ENCODE results near the gene RGS6.

Gene RGS6

DNA sequence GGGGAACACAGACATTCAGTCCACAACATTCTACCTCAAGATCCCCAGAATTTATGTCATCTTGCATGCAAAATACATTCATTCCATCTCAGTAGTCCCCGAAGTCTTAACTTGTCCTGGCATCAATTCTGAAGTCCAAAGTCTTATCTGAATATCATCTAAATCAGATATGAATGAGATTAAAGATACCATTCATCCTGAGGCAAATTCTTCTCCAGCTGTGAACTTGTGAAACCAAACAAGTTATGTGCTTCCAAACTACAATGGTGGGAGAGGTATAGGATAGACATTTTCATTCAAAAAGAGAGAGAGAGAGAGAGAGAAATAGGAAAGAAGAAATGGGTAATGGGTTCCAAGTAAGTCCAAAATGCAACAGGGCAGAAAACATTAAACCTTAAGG is 571.0 kb downstream of the RGS6 start:
- no peak for DNase-seq (ENCODE audit: low read depth)

DNA sequence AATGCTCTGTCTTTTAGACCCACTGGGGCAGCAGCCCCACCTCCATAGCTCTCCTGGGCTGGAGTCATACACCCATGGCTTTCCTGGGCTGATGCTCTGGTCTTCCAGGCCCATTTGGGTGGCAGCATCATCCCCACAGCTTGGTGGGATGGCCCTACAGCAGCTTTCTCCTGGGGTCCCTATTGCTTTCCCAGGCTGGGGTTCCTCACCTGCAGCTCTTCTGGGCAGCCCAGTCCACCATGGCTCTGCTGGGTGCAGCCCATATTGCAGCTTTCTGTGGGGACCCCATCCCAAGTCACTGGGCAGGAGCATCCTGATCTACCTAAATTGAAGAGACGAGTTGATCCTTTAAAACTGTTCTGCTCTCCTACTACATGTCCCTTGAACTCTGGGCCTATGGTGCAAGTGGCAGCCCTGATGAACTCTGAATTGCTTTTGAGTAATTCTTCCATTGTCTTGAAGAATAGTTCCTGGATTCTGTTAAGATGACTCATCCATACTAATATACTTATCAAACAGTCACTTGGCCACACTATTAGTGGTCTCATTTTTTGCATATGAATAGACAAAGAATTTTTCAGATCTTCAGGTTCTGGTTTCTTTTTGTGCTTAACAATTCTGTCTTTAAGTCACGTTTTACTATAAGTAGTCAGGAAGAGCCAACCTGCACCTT is 571.6 kb downstream of the RGS6 start:
- no peak for DNase-seq (ENCODE audit: low read depth)

DNA sequence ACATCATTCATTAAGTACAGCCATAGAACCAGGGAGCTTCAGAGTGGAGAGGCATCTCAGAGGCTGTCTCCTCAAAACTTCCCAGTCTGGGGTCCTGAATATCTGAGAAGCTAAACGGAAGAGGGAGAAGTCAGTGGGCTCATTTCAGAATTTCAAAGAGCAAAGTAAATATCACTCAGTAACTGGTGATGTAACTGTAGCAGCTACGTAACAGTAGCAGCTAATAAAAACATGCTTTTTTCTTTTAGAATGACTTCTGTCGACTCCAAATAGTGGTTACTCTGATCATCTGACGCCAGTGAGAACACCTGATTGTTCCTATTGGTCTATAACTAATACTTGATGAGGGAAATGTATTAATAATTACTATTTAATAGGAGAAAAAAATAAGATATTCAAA is 578.3 kb downstream of the RGS6 start:
- no peak for DNase-seq (ENCODE audit: low read depth)

DNA sequence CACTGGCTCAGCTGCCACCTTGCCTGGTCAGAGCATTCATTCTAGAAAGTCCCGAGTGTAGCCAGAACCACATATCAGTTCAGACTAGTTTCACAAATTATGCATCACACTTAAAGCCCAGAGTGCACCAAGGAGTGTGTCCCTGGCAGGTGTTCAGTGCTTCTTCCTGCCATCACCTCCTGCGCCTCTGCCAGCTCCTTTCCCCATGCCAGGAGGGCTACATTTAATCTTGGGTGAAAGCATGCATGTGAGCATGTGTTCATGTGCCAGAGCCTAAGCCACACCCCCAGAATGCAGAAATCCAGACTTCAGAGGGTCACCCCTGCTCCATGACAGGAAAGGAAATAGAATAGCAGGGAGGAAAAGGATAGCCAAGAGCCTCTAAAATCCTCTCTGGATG is 580.1 kb downstream of the RGS6 start:
- DNase-seq (ENCODE audit: low read depth), result no peak

DNA sequence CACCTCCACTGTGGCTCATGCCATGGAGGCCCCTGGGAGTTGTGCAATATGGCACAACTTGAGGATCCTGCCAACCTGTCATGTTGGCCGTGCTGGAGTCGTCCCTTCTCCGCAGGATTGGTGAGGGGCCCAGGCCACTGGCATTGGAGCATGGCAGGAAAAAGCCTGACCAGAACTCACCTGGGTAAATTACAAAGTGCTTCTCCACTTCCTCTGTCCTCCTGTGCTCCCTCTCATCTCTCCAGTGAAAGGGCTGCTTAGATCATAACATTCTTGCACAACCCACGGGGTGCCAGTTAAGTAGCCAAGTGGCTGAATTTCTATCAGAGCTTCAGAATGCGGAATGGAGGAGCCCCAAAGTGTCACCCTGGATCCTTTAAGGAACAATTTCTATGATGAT is 580.7 kb downstream of the RGS6 start:
- no peak for DNase-seq (ENCODE audit: low read depth)

DNA sequence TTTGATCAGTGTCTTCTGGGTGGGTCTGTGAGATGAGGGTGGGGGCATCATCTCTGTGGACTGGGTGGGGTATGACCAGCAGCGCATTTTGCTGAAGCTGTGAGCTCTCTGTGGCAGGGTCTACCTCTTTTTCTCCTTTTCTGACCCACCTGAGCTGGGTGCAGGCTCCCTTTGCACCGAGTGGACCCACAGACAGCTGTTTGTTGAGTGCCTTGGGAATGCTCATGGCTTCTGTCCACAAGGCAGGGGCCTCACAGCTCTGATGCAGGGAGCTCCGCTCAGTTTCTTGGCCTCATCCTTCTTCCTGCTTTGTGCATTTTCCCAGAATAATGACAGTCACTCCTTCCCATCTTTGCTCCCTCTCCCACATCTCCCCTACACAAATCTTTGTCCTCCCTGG is 581.1 kb downstream of the RGS6 start:
- DNase-seq (ENCODE audit: low read depth), result no peak

DNA sequence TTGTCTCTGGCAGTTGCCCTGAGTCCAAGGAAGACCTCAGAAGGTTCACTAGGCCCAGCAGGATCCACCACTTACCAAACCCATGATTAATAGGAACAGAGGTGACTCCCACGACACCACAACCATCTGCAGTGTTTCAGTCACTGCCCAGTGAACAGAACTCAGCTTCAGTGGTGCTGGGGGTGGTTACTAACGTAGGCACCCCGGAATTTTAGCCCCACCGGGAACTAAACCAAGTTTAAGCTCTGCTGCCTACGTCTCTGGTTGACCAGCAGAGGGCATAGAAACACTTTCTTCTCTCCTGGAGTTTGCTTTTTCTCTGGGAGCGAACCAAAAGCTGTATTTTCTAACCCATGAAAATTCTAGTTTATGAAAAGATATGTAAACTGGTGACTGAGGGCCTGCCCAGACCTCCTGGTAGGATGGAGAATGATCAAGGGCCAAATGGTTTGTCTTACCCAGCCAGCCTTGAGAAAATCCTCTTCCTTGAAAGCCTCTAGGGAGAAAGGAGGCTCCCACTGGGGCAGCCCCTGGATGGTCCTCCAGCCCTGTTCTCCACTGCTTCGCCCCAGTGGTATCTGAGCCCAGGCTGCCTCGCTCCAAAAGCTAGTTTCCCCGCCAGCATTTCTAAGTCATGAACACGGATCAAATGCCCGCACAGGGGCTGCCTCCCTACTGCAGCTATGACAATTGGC is 581.9 kb downstream of the RGS6 start:
- no peak for DNase-seq (ENCODE audit: low read depth)

DNA sequence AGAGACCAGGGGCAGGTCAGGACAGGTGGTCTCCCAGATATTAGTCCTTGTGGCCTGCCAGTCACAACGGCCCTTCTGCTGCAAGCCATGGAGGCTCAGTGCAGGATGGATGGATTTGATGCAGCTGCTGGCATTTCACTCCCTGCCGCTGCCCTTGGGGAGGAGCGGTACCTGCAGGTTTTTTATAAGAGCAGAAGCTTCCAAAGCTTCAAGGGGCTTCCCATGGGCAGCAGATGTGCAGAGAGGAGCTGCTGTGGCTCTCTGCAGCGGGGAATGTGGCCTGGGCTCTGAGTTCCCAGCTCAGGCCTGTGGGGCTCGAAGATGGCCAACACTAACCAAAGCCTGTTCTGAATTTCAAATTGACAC is 582.4 kb downstream of the RGS6 start:
- no peak for DNase-seq (ENCODE audit: low read depth)

DNA sequence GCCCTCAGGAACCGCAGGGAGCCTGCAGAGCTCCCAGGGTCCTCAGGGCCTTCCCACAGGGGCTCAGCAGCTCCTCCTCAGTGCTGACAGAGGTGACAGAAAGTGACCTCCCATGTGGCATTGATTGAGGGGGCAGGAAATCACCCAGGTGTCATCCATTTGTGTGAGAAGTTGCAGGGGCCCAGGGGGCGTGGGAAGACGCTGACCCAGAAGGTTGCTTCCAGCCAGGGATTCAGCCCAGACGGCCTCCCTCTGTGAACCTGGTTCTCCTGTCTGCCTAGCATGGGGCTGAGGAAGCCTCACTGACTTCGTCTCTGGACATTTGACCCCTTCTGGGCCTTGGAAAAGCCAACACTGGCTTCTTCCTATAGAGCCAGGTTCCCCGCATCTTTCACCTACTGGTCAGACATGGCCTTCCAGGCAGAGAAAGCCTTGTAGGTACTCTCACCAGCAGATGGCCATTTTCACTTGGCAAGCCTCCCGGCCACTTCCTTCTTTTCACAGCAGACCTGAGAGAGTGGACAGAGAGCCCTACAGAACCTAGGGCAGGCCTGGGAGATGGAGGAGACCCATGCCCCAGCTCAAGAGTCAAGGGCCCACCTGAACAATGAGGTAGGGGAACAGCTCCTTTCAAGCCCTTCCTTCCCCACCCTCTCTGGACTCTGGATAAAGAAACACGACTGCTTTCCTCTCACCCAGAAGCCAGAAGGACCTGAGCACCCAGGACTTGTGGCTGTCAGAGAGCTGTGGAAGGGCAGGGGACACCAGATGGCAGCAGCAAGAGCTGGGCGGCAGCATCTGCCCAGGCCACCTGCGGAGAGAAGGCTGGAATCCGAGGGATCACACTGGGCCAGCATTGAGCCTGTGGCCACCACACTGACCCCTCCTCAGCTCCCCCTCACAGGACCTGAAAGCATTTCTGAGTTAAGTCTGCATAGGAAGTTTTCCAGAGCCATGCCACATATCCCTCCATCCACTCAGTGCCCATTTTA is 583.8 kb downstream of the RGS6 start:
- no peak for DNase-seq (ENCODE audit: low read depth)

DNA sequence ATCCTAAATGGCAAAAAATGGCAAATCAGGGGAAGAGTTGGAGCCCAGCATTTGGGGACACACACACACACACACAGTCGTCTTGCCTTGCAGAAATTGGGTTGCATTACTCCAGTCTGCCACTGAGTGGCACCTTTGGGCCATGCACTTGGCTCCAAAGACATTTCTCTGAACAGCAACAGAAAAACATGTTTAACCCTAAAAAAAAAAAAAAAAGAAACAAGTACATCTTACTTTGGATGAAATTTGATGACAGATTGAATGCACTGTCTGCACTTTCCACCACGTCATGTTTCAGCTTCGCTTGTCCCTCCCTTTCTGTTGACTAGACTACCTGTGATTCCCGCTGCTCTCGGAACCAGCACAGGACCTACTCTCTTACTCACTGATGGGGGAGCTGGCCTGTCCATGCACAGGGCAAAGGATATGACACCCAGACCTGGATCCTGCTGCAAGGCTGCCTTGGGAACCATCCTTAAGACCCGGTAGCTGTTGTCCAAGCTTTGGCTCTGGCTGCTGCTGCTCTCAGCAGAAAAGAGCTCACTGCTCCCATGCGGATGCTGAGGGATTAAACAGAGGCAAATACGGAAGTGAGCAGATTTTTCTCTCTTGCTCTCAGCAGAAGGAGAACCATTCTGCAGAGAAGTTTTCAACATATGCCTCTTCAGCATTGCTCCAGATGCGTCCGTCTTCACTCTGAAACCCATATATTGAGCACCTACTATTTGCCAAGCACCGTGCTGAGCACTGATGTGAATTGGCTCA is 584.9 kb downstream of the RGS6 start:
- DNase-seq (ENCODE audit: low read depth), result peak; percentile 35

DNA sequence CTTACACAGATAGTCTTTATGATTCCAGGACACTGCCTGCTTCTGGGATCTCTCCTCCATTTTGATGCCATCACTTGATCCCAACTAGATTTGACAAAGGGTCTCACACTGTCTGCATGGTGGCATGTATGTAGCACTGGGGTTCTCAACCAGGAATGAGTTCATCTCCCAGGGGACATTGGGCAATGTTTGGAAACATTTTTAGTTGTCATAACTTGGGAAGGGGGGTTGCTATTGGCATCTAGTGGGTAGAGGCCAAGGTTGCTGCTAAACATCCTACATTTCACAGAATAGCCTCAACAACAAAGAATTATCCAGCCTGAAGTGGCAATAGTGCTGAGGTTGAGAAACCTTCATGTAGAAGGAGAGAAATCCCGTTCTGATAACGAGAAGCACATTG is 585.5 kb downstream of the RGS6 start:
- no peak for DNase-seq (ENCODE audit: low read depth)

DNA sequence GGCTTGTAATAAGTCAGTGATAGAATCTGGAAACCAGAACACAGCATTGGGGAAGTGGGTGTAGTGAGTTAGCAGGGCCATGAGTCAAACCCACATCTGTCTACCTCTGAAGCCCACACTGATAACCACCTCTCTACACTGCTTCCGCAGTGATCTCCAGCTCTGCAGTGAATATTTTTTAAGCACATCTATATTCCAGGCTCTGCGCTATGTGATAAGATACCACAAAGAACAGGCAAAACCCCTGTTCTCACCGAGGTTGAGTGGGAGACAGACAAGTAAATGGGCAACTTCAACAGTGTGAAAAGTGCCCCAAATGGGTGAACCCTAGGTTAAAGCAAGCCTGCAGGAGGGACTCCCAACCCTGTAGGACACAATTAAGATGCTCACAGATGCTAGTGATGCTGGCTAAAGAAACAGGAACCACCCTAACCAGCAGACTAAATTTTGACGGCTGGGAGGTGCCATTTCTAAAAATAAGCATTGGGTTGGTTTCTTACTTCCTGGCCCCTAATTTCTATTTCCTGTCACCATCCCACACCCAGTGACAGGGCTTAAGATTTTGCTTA is 586.7 kb downstream of the RGS6 start:
- peak; percentile 80 for DNase-seq (ENCODE audit: low read depth)

DNA sequence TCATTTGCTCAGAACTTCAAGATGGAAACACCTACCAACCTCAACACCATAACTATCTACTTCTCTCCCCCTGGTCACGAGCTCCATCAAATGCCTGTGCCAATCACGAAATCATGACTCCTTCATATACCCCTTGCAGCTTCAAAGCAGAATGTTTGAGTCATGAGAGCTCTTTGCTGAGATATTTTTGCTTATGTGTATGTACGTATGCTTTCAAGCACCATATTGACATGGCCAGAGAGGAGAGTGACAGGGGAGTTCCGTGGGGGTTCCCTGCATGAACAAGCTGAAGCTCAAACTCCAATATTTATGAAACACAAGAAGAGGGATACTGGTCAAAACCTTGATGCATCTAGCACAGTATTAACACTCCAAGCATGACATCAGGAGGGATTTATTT is 587.3 kb downstream of the RGS6 start:
- no peak for DNase-seq (ENCODE audit: low read depth)

DNA sequence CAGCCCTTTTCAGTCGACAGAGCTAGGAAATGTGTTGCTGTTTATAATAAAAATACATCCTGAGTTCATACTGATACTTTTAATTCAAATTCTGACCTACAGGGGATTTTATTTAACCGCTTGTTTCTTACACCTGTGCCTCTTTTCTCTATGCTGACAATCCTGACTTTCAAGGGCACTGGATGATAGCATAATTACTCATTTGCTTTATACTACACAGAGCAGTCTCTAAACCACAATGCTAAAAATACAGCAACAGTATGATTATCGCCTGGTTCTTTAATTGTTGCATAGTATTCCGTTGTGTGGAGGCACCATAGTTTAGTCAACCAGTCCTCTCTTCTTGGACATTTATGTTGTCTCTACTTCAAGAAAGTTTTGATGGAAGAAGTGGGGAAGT is 588.8 kb downstream of the RGS6 start:
- no peak for DNase-seq (ENCODE audit: low read depth)

DNA sequence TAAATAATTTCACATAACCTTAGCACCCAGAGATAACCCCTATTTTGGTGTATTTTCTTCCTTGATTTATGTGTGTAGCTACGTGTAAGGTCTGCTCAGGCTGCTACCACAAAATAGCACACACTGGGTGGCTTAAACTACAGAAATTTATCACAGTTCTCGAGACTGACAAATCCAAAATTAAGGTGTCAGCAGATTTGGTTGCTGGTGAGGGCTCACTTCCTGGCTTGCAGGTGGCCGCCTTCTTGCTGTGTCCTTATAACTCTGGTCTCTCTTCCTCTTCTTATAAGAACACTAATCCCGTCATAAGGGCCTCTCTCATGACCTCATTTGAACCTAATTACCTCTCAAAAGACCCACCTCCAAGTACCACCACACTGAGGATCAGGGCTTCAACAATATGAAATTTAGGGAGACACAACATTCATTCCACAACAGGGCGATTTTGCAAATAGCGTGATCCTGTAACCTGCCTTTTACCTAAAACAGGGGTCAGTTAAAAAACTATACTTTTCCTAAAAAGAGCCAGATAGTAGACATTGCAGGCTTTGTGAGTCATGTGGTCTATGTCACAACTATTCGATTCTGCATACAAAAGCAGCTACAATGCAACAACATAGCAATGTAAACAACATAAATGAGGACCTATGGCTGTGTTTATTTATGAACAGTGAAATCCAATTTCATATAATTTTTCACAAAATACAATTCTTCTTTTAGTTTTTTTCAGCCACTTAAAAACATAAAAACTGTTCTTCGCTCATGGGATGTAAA is 589.9 kb downstream of the RGS6 start:
- DNase-seq (ENCODE audit: low read depth), result no peak

DNA sequence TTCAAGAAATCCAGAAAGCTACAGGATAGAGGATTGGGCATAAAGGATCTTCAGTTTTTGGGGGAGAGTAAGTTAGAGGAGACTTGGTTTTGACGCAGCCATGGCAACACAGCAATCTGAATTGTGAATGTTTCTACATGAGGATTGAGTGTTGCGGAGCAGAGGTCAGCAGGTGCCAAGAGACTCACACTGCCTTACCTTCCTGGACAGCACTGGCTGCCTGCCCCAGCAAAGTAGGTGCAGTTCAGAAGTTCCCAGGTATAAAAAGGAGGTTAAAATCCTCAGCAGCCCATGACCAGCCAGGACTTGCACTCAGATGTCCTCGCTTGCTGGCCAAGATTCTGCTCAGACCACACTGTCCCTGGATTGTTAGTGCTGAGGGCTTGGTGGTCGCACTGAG is 590.6 kb downstream of the RGS6 start:
- DNase-seq (ENCODE audit: low read depth), result no peak

DNA sequence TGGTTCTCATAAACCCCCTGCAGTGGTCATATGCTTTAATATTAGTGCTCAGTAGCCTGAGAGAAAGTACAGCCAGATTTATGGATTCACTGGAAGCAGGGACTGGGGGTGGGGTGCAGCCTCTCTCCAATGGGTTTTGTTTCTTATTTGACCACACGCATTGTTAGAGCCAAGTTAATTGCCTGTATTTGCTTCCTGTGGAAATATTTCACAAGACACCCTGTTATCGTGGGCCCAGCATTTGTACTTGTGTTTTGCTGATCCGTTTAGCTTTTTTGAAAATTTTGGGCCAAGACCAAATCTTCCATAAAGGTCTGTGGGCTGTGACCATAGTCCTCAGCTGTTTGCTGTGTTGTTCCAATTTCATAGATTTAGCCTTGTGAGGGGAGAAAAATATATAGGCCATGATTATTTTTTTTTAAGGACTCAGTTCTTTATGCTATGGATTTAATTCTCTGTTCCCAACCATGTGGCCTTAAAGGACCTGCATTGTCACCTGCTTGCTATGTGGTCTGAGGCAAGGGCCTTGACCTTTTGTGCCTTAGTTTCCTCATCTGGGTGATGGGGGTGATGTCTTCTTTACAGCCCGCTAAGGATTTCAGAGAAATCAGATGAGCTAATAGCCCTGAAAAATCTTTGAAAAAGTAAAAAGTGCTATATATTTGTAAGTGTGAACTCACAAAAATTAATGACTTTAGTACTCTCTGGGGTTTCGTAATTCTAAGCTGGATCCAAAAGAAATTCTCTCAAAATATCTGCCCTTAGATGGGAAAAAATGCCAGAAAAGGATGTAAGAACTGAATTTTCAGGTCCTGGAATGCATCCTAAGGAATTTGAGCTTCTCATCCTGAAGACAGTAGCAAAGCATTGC is 591.4 kb downstream of the RGS6 start:
- DNase-seq (ENCODE audit: low read depth), result no peak

DNA sequence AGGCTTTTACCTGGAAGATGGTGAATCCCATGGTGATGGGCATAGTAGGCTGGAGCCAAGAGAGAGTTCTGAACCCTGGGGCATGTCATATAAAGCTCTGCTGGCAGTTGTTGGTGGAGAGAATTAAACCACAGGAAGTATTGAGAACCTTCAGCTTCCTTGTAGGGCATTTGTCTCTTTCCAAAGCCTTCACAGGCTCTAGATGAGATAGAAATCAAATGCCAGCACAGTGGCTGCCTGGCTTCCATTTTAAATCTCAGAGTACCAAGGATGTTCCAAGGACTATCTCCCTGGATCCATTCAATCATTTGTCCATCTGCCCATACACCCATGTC is 592.0 kb downstream of the RGS6 start:
- DNase-seq (ENCODE audit: low read depth), result no peak

DNA sequence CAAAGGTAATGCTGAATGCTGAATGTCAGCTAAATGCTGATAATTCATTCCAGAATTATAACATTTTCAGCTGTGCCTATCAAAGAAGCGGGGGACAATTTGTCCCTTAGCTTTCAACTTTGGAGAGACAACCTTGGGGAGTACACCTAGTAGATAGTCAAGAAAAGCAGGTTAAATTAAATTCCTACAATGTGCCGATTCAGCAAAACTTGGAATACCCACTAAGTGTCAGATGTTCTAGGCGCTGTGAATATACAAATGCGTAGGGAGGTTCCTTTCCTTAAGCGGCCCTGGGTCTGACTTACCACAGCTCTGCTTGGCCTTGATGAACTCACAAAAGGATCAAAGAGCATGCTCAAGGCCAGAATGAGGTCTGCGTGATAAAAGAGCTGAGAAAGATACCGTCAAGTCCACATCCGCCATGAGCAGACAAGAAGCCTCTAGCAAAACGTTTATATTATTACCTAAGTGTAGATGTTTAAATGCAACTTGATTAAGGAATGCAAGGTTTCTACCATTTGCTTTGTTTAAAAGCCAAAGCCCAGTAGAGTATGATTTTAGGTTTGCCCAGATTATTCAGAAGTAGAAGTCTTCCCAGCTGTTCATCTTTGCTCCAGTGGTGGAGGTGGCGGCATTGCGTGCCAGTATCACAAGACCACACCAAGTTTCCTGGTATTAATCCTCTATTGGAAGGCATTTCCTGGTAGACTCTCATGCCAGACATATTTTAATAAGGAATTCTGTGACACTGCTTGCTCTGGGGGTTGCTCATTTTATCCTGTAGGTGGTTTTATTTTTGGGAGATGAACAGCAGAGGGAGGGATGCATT is 593.1 kb downstream of the RGS6 start:
- no peak for DNase-seq (ENCODE audit: low read depth)
